ENCODE measurements around the gene CCDC8. TPM values are rescaled to one million over a fixed set of nuclear protein-coding genes. Genes with fewer than 3 reads are reported as not detected.

The CCDC8 gene
- total RNA-seq, 1 experiment from 2014 or later = 27.5 TPM

GRCh38 chr19:46387713-46388130 is 25.6 kb downstream of the CCDC8 start:
- H3K23ac ChIP-seq (ENCODE audit: insufficient read length, low read depth, low read length) = no peak overlapping the region
- H2BK120ac ChIP-seq (ENCODE audit: low read depth, low read length, poor library complexity, severe bottlenecking) = no peak overlapping the region
- no peak overlapping the region for H3K56ac ChIP-seq (ENCODE audit: insufficient read length, low read depth, low read length)
- H3K9ac ChIP-seq (ENCODE audit: extremely low read depth, insufficient read length, low read length) = no peak overlapping the region
- Mint-ChIP-seq H3K4me3 (no peak overlapping the region), H3K9me3 (peaks cover 2 to 5% of the 10 kb centered on the region in 2 experiments; a peak in 2 of 5 replicates), H3K4me1 (peaks cover 4 to 17% of the 10 kb centered on the region in 2 experiments; a peak in 3 of 4 replicates), H3K27ac (no peak overlapping the region), H3K27me3 (ENCODE audit: low read depth) (no peaks in the 10 kb centered on the region), H3K36me3 (ENCODE audit: insufficient read depth in 1 of 3, low read depth in 3 of 3) (peaks cover 55 to 86% (median 75%) of the 10 kb centered on the region in 3 experiments)
- no peak overlapping the region for H2BK15ac ChIP-seq (ENCODE audit: low read depth, low read length)
- no peaks in the 10 kb centered on the region for H3K9me3 ChIP-seq (ENCODE audit: control insufficient read depth, low read depth, low read length)
- H3K79me1 ChIP-seq (ENCODE audit: insufficient read depth, low read depth, low read length, poor library complexity, severe bottlenecking) = no peaks in the 10 kb centered on the region
- no peak overlapping the region for H3T11ph ChIP-seq (ENCODE audit: low read length)
- no peak overlapping the region for H3K4me2 ChIP-seq (ENCODE audit: insufficient read depth, insufficient read length, low read length)
- no peak overlapping the region for H2BK20ac ChIP-seq (ENCODE audit: low read depth, low read length, poor library complexity, severe bottlenecking)
- no peak overlapping the region for H4K5ac ChIP-seq (ENCODE audit: insufficient read length, low read depth, low read length)
- H2AK5ac ChIP-seq (ENCODE audit: insufficient read length, low read length) = no peak overlapping the region
- H3K23me2 ChIP-seq (ENCODE audit: insufficient read length, low read depth, low read length, poor library complexity, severe bottlenecking) = no peaks in the 10 kb centered on the region
- H3K4me1 ChIP-seq (ENCODE audit: insufficient read depth, low read length) = no peaks in the 10 kb centered on the region
- H3K79me2 ChIP-seq (ENCODE audit: insufficient read depth, low read length) = no peaks in the 10 kb centered on the region
- H4K91ac ChIP-seq (ENCODE audit: insufficient read length, low read depth, low read length) = no peak overlapping the region
- H4K8ac ChIP-seq (replicated peaks; ENCODE audit: insufficient read length, low read depth, low read length) = no peak overlapping the region
- H3K18ac ChIP-seq (ENCODE audit: insufficient read length, low read depth, low read length) = no peak overlapping the region
- no peak overlapping the region for H2BK12ac ChIP-seq (ENCODE audit: insufficient read length, low read depth, low read length)
- no peak overlapping the region for H2AFZ ChIP-seq (ENCODE audit: low read length)
- H3K4ac ChIP-seq (ENCODE audit: low read depth, low read length) = no peak overlapping the region
- H3K14ac ChIP-seq (ENCODE audit: insufficient read depth, low read length) = no peak overlapping the region
- WGBS (ENCODE audit: extremely low coverage, insufficient read length, low lambda C conversion rate) = no CpG with 5 or more reads among the region's 10 CpGs
- no peak overlapping the region for H3K27ac ChIP-seq (ENCODE audit: insufficient read length, low read depth, low read length)
- no peak for DNase-seq
- TF ChIP-seq, protein P1, sequence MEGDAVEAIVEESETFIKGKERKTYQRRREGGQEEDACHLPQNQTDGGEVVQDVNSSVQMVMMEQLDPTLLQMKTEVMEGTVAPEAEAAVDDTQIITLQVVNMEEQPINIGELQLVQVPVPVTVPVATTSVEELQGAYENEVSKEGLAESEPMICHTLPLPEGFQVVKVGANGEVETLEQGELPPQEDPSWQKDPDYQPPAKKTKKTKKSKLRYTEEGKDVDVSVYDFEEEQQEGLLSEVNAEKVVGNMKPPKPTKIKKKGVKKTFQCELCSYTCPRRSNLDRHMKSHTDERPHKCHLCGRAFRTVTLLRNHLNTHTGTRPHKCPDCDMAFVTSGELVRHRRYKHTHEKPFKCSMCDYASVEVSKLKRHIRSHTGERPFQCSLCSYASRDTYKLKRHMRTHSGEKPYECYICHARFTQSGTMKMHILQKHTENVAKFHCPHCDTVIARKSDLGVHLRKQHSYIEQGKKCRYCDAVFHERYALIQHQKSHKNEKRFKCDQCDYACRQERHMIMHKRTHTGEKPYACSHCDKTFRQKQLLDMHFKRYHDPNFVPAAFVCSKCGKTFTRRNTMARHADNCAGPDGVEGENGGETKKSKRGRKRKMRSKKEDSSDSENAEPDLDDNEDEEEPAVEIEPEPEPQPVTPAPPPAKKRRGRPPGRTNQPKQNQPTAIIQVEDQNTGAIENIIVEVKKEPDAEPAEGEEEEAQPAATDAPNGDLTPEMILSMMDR (conservative IDR thresholded peaks at IDR 0.05) = no peak
- no peaks in the 10 kb centered on the region for H4K20me1 ChIP-seq (ENCODE audit: control insufficient read depth, insufficient read depth, insufficient read length)
- no peaks in the 10 kb centered on the region for H3K27me3 ChIP-seq (ENCODE audit: insufficient read depth, low read length)
- H2BK5ac ChIP-seq (ENCODE audit: insufficient read length, low read length) = no peak overlapping the region
